IPS DF 4.7 (cell line): ENCODE measurements around the gene RBM43.

Experiments used
- DNase-seq: peaks from one replicate; pipeline ENCODE4 v3.0.0-alpha.2; 2013; ENCODE audit warnings: low spot score; ENCODE audit errors: extremely low read depth

RBM43 gene

GRCh38 chr2:151230627-151231140 is 31.0 kb downstream of the RBM43 start:
- no peak for DNase-seq

- DNase-seq, result no peak
These were observed 32.7 kb downstream of the RBM43 start for GRCh38 chr2:151228847-151229512.

GRCh38 chr2:151217343-151217742 is 44.3 kb downstream of the RBM43 start:
- no peak for DNase-seq

DNA sequence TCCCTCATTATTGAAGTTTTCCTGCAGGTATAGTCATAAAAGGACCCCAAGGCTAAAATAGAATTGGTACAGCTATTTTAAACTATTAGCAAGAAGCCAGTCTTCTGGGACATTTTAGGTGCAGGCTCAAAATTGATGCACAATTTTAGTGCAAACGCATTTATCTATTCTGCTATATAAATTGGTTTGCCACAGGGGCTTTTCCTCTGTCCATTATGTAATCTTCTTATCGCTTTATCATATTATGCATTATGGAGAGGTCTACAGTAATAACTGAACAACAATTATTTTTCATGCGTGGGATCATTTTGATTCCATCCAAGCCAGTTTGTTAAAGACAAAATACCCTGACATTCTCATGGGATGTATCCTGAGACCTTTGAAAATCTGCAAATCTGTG is 54.6 kb downstream of the RBM43 start:
- DNase-seq, result no peak

GRCh38 chr2:151206446-151206968 is 55.2 kb downstream of the RBM43 start:
- no peak for DNase-seq

DNA sequence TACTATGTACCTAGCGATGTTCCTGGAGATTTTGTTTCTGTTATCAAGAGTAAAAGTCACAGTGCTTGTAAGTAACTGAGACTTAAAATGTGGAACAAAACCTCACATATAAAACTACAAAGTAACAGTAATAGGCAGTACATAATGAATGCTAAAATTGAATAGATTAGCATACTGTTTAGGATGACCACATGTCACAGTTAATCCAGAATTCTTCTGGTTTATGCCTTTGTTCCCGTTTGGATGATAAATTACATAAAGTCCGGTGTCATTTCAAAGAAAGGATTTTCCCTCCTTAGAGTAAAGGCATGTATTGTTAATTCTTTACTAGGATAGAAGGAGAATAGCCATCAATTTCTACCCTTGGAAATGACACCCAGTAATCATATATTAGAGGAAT is 56.1 kb downstream of the RBM43 start:
- DNase-seq, result no peak

DNA sequence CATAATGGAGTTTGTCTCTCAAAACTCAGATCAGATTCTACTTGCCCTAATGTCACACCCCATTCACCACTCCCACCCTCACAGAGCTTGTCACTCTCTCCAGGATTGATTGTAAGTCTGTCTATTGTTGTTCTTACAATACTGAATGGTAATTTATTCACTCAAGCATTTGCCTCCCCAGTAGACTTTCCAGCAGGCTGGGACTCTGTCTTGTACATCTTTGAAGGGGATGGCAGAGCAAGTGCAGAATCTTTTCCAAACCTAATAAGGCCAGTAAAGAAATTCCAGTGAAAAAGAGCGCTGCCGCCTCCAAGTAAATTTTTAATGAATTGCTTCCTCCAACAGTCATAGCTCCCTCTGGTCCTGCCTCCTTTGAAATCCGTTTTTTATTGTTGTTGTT is 56.9 kb downstream of the RBM43 start:
- no peak for DNase-seq

DNA sequence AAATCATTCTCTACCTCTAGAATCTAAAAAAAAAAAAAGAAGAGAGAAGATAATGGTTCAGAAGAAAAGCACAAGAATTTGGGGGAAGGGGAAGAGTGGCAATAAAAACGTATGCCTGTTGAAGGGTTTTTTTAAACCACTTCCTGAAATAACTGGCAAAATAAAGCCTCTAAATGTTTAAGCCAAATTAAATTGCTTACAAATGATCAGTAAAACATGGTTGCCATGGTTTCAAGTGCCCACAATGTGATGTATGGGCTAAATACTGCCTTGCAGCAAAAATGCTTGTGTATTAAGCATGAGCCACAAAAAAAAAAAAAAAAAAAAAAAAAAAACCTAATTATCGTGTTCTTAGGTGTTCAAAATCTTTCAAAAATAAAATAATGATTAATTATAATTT is 60.8 kb downstream of the RBM43 start:
- no peak for DNase-seq

DNA sequence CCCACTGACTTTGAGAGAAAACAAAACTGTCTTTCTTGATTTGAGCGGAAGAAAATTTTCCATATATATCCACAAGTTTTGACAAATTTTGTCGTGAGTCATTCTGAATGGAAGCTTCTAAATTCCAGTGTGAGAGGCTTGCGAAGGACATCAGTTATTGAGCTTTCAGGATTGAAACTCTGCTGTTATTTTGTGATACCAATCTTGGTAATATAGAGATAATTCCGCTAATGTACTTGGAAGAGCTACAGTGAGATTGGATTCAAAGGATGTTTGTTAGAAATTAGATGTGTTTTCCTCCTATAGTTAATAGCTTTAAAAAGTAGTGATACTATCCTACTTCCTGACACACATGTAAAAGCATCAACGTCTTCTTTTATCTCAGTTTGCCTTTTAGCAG is 61.4 kb downstream of the RBM43 start:
- DNase-seq, result no peak

DNA sequence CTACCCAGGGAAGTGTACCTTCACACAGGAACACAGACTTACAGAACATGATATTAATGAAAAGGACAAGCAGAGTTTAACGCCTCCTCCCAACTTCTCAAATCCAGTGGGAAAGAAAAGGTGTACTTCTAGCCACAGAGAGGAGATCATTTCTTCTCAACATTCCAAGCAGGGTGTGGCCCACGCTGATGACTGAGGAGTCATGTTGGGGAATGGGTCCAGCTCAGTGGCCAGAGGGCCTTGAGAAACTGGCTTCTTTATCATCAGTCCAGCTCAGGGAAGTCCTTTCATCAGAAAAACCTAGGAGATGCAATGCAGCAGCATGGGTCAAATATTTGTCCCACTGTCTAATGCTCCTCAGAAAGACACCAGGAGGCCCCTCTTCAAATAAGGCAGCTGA is 63.0 kb downstream of the RBM43 start:
- no peak for DNase-seq
